ENCODE data around the gene DAD1.
"Not testable (repeated sequence)": the region's sequence is repeated elsewhere in the genome, so short reads cannot be mapped to it uniquely, and the experiment has no call there.

GRCh38 chr14:22553861-22554497 lies 35.0 kb downstream of the DAD1 start:
- not testable (repeated sequence) for TF ChIP-seq CTCF (IDR thresholded peaks at IDR 0.05); POLR2AphosphoS5 (IDR thresholded peaks at IDR 0.05; ENCODE audit: insufficient read depth in 1 of 2, low read depth in 1 of 2); POLR2A (IDR thresholded peaks at IDR 0.05)
